Prostate gland (tissue), 2 donors: ENCODE data around the gene ARHGAP45. TPM values are rescaled to one million over a fixed set of nuclear protein-coding genes. Genes with fewer than 3 reads are reported as not detected.
A peak's percentile ranks its signal among the peaks of the same experiment; 100 is the strongest.

Experiments
- DNase-seq: peaks from one replicate; pipeline ENCODE4 v3.0.0-alpha.2; 2019; ENCODE audit warnings: low spot score
- H3K27ac ChIP-seq, 2 donors: fragments of 200-600 bp; sonication (generic); 2 replicates each; pipeline ENCODE4 v1.5.1; 2017 to 2019
- H3K27me3 ChIP-seq: fragments of 200-600 bp; sonication (generic); replicated peaks from 2 replicates; pipeline ENCODE4 v1.5.1; 2019; ENCODE audit not compliant: insufficient read depth
- H3K36me3 ChIP-seq, 2 donors: fragments of 200-600 bp; sonication (generic); 1 replicate in 1 of 2; 2 replicates in 1 of 2; pipeline versions ENCODE4 v1.5.1 to v1.8.1; 2017 to 2019
- H3K4me1 ChIP-seq: fragments of 200-600 bp; sonication (generic); replicated peaks from 2 replicates; pipeline ENCODE4 v1.5.1; 2019
- H3K4me3 ChIP-seq, 2 donors: fragments of 200-600 bp; sonication (generic); 2 replicates each; pipeline ENCODE4 v1.5.1; 2017 to 2019
- H3K9me3 ChIP-seq: fragments of 200-600 bp; sonication (generic); 2 replicates; pipeline ENCODE4 v1.5.1; 2017
- CTCF ChIP-seq, 4 experiments: fragments of 200-600 bp in 2 of 4; fragments of 450-650 bp in 2 of 4; sonication (generic) in 2 of 4; IDR thresholded peaks; 1 replicate in 3 of 4; 2 replicates in 1 of 4; pipeline ENCODE4 v1.5.1; 2016 to 2019; ENCODE audit warnings: antibody characterized with exemption in 4 of 4, mild to moderate bottlenecking in 2 of 4, moderate library complexity in 2 of 4
- POLR2A ChIP-seq: fragments of 450-650 bp; IDR thresholded peaks from one replicate; pipeline ENCODE4 v1.6.1; 2016; ENCODE audit warnings: antibody characterized with exemption, mild to moderate bottlenecking
- POLR2AphosphoS5 ChIP-seq: sonication (generic); formaldehyde crosslinking; IDR thresholded peaks from one replicate; pipeline ENCODE4 v1.6.1; 2017; ENCODE audit warnings: antibody characterized with exemption
- WGBS: methylation state at CpG from one replicate; pipeline ENCODE4 v1.1.5; 2018; 5-methylcytosine and 5-hydroxymethylcytosine counted together
- intact Hi-C: fragments of 100-400 bp; cut with DNase I; formaldehyde crosslinking; loops from one replicate; pipeline ENCODE4 v1.14.2; 2022
- total RNA-seq, 2 donors: library from RNA; depleted of rRNA; stranded (reverse); fragments of >200 nt; gene quantifications; one replicate each; pipeline ENCODE4 v1.1.0, GENCODE V29; 2016

ARHGAP45 gene
- total RNA-seq, 2 donors from 2014 or later, result 8.9 to 26.2 TPM

GRCh38 chr19:1065606-1066109 lies 1.3 kb upstream of the ARHGAP45 start:
- Histone ChIP-seq H3K4me1 (peaks cover 6% of the 10 kb centered on the region), H3K9me3 (no peaks in the 10 kb centered on the region), H3K4me3 (no peak overlapping the region), H3K36me3 (no peaks in the 10 kb centered on the region), H3K27ac (no peak overlapping the region), H3K27me3 (peaks cover 11% of the 10 kb centered on the region)
- intact Hi-C loops, result no loop called here
- 51% methylated on average over 16 of the region's 17 CpGs for WGBS
- no peak for DNase-seq
- TF ChIP-seq POLR2AphosphoS5, result no peak
- no peak for TF ChIP-seq CTCF (IDR thresholded peaks at IDR 0.05)
- no peak for TF ChIP-seq POLR2A

- Histone ChIP-seq H3K9me3 (no peaks in the 10 kb centered on the region), H3K4me1 (peaks cover 6% of the 10 kb centered on the region), H3K27me3 (peaks cover 16% of the 10 kb centered on the region), H3K36me3 (no peaks in the 10 kb centered on the region), H3K27ac (no peak overlapping the region), H3K4me3 (no peak overlapping the region)
- 44% methylated on average over 15 of the region's 17 CpGs for WGBS
- intact Hi-C loops, result no loop called here
- no peak for DNase-seq
- TF ChIP-seq CTCF (IDR thresholded peaks at IDR 0.05) (no peak), POLR2A (no peak), POLR2AphosphoS5 (no peak)
Measured at GRCh38 chr19:1066251-1066747, 668 bp upstream of the ARHGAP45 start.

- WGBS, result 5% methylated on average over 27 of the region's 38 CpGs
- Histone ChIP-seq H3K4me1 (peaks cover 6% of the 10 kb centered on the region), H3K9me3 (no peaks in the 10 kb centered on the region), H3K27ac (no peak overlapping the region), H3K27me3 (peaks cover 18% of the 10 kb centered on the region), H3K4me3 (peak overlapping the region; percentile 21 to 31), H3K36me3 (no peaks in the 10 kb centered on the region)
- intact Hi-C loops, result no loop called here
- no peak for DNase-seq
- TF ChIP-seq POLR2A (no peak), POLR2AphosphoS5 (no peak), CTCF (IDR thresholded peaks at IDR 0.05) (no peak)
Measured at GRCh38 chr19:1067341-1067957, 482 bp downstream of the ARHGAP45 start.

- Histone ChIP-seq H3K9me3 (no peaks in the 10 kb centered on the region), H3K36me3 (no peaks in the 10 kb centered on the region), H3K4me1 (peaks cover 6% of the 10 kb centered on the region), H3K27me3 (peaks cover 18% of the 10 kb centered on the region), H3K4me3 (peak overlapping the region in 1 of 2 donors; percentile 21), H3K27ac (no peak overlapping the region)
- TF ChIP-seq CTCF (IDR thresholded peaks at IDR 0.05) (no peak), POLR2AphosphoS5 (no peak), POLR2A (no peak)
- WGBS, result 67% methylated on average over 45 of the region's 45 CpGs
- no peak for DNase-seq
- intact Hi-C loops, result no loop called here
Measured at GRCh38 chr19:1068009-1069001, 1.3 kb downstream of the ARHGAP45 start.
